K562 (cell line): ENCODE data around the gene ASIC5.

Experiments used
- ATF7 ChIP-seq: fragments of 450-650 bp; IDR thresholded peaks from 2 replicates; pipeline ENCODE4 v1.7.1; 2014; ENCODE audit warnings: mild to moderate bottlenecking, moderate library complexity
- KLF6 ChIP-seq: fragments of 250-450 bp; sonication (Bioruptor Pico); IDR thresholded peaks from 2 replicates; pipeline ENCODE4 v1.4.0; 2020; ENCODE audit warnings: mild to moderate bottlenecking, moderate library complexity, borderline replicate concordance
- MED1 ChIP-seq: sonication (generic); formaldehyde crosslinking; IDR thresholded peaks from 2 replicates; pipeline ENCODE4 v1.8.1; 2023; ENCODE audit warnings: missing genetic modification reagents, borderline replicate concordance
- NFIC ChIP-seq: fragments of 450-650 bp; IDR thresholded peaks from 2 replicates; pipeline ENCODE4 v1.6.1; 2017; ENCODE audit warnings: mild to moderate bottlenecking, inconsistent platforms
- SMAD3 ChIP-seq: fragments of 450-650 bp; formaldehyde crosslinking; conservative IDR thresholded peaks from 2 replicates; pipeline ENCODE4 v1.4.0; 2020; ENCODE audit warnings: mild to moderate bottlenecking
- SMC3 ChIP-seq: conservative IDR thresholded peaks from 2 replicates; pipeline ENCODE4 v1.6.1; 2011; ENCODE audit warnings: low read depth, low read length, improper control_type of control experiment; ENCODE audit not compliant: insufficient read depth
- ZKSCAN1 ChIP-seq: fragments of 150-350 bp; IDR thresholded peaks from 2 replicates; pipeline ENCODE4 v1.6.1; 2016; ENCODE audit warnings: low read depth, low read length
- TF ChIP-seq, protein P1 (sequence below), 3 experiments: IDR thresholded peaks in 2 of 3; conservative IDR thresholded peaks in 1 of 3; 2 replicates each; pipeline ENCODE4 v1.5.1; 2011 to 2012; ENCODE audit warnings: low read length in 3 of 3, mild to moderate bottlenecking in 3 of 3, control low read depth in 2 of 3, improper control_type of control experiment in 1 of 3, inconsistent platforms in 1 of 3, low read depth in 1 of 3, mixed read lengths in 1 of 3, moderate library complexity in 1 of 3; ENCODE audit not compliant: insufficient read depth in 2 of 3
- TF ChIP-seq, protein P2 (sequence below): sonication (generic); formaldehyde crosslinking; IDR thresholded peaks from 2 replicates; pipeline ENCODE4 v1.8.0; 2022; ENCODE audit warnings: mild to moderate bottlenecking, low read depth, missing genetic modification reagents

- TF ChIP-seq SMC3 (no peak), SMAD3 (CRISPR knock-in tag) (no peak), KLF6 (CRISPR knock-in tag) (no peak), NFIC (no peak), ZKSCAN1 (no peak), ATF7 (no peak), MED1 (CRISPR knock-in tag) (no peak)
- TF ChIP-seq, protein P1, sequence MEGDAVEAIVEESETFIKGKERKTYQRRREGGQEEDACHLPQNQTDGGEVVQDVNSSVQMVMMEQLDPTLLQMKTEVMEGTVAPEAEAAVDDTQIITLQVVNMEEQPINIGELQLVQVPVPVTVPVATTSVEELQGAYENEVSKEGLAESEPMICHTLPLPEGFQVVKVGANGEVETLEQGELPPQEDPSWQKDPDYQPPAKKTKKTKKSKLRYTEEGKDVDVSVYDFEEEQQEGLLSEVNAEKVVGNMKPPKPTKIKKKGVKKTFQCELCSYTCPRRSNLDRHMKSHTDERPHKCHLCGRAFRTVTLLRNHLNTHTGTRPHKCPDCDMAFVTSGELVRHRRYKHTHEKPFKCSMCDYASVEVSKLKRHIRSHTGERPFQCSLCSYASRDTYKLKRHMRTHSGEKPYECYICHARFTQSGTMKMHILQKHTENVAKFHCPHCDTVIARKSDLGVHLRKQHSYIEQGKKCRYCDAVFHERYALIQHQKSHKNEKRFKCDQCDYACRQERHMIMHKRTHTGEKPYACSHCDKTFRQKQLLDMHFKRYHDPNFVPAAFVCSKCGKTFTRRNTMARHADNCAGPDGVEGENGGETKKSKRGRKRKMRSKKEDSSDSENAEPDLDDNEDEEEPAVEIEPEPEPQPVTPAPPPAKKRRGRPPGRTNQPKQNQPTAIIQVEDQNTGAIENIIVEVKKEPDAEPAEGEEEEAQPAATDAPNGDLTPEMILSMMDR (IDR thresholded peaks at IDR 0.05 in 2 of 3, conservative IDR thresholded peaks at IDR 0.05 in 1 of 3; ENCODE audit: insufficient read depth in 2 of 3, low read depth in 1 of 3, low read length in 3 of 3) = no peak
- TF ChIP-seq, protein P2, sequence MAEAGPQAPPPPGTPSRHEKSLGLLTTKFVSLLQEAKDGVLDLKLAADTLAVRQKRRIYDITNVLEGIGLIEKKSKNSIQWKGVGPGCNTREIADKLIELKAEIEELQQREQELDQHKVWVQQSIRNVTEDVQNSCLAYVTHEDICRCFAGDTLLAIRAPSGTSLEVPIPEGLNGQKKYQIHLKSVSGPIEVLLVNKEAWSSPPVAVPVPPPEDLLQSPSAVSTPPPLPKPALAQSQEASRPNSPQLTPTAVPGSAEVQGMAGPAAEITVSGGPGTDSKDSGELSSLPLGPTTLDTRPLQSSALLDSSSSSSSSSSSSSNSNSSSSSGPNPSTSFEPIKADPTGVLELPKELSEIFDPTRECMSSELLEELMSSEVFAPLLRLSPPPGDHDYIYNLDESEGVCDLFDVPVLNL = no peak
Observed at GRCh38 chr4:155794589-155795236, 71.4 kb downstream of the ASIC5 start.
